GM12874 (cell line): ENCODE results near the gene DDIT3.

Experiments used
- TF ChIP-seq, protein P1 (sequence below): IDR thresholded peaks from 2 replicates; pipeline ENCODE4 v1.5.1; 2011; ENCODE audit warnings: low read depth, mild to moderate bottlenecking, control low read depth, low read length, moderate library complexity; ENCODE audit not compliant: insufficient read depth

The DDIT3 gene

DNA sequence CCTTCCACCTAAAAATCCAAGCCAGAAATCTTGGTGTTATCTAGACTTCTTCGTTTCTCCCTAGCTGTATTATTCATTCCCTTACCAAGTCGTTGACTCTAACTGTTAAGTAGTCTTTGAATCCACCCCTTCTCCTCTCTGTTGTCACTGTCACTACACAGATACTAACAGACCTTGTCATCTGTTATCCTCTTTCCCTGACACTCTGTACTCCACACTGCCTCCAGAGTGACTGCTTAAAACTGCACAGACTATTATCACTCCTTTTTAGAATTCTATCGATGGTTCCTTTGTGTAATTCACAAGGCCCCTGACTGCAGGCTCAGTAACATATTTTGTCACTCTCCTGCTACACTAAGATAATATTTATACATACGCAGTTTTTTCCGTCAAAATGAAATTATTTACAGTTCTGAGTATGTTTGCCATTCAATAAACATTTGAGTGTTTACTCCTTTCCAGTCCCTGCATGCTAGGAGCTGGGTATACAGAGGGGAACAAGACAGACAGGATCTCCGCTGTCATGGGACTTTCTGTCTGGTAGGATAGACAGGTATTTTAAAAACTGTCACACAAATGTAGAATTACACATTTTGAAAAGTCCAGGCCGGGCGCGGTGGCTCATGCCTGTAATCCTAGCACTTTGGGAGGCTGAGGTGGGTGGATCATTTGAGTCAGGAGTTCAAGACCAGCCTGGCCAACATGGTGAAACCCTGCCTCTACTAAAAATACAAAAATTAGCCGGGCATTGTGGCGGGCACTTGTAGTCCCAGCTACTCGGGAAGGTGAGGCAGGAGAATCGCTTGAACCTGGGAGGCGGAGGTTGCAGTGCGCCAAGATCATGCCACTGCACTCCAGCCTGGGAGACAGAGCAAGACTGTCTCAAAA is 28.7 kb downstream of the DDIT3 start:
- TF ChIP-seq, protein P1, sequence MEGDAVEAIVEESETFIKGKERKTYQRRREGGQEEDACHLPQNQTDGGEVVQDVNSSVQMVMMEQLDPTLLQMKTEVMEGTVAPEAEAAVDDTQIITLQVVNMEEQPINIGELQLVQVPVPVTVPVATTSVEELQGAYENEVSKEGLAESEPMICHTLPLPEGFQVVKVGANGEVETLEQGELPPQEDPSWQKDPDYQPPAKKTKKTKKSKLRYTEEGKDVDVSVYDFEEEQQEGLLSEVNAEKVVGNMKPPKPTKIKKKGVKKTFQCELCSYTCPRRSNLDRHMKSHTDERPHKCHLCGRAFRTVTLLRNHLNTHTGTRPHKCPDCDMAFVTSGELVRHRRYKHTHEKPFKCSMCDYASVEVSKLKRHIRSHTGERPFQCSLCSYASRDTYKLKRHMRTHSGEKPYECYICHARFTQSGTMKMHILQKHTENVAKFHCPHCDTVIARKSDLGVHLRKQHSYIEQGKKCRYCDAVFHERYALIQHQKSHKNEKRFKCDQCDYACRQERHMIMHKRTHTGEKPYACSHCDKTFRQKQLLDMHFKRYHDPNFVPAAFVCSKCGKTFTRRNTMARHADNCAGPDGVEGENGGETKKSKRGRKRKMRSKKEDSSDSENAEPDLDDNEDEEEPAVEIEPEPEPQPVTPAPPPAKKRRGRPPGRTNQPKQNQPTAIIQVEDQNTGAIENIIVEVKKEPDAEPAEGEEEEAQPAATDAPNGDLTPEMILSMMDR = peak; percentile 22; the same call in 1 of the 2 replicates

- TF ChIP-seq, protein P1 = no peak
Observed at GRCh38 chr12:57490126-57490525, 30.2 kb downstream of the DDIT3 start.

- TF ChIP-seq, protein P1 = no peak
Observed at GRCh38 chr12:57489157-57489641, 31.1 kb downstream of the DDIT3 start.

GRCh38 chr12:57488402-57489156 is 31.7 kb downstream of the DDIT3 start:
- TF ChIP-seq, protein P1 = no peak

GRCh38 chr12:57487597-57488401 is 32.5 kb downstream of the DDIT3 start, which contains the start of gene MARS1:
MARS1 (plus strand) TSS chr12:57488068; CDS start chr12:57488091, 23 bp downstream.
- TF ChIP-seq, protein P1 = peak; percentile 43

- TF ChIP-seq, protein P1 = no peak
Observed at GRCh38 chr12:57487055-57487596, 33.2 kb downstream of the DDIT3 start.
